ENCODE results near the gene FOXO3. TPM values are rescaled to one million over a fixed set of nuclear protein-coding genes. Genes with fewer than 3 reads are reported as not detected.
A peak's percentile ranks its signal among the peaks of the same experiment; 100 is the strongest.

The FOXO3 gene
- total and polyA plus RNA-seq, 2 of the 13 experiments (the other 11 are each of a cell fraction or from before 2014, with no cell fraction given), result 16.0 to 22.5 TPM

GRCh38 chr6:108727966-108728730 is 167.4 kb downstream of the FOXO3 start (continued):
- TF ChIP-seq ARID4A (CRISPR knock-in tag; IDR thresholded peaks at IDR 0.05; ENCODE audit: borderline replicate concordance), result peak; percentile 3; the same call in 1 of the 2 replicates
- TF ChIP-seq ZNF589 (CRISPR knock-in tag; conservative IDR thresholded peaks at IDR 0.05), result 0 out of 2 replicates have a peak, but pooled peaks have one; percentile 15

GRCh38 chr6:108728826-108729225 is 168.1 kb downstream of the FOXO3 start:
- DNase-seq (ENCODE audit: low spot score) (peak; percentile 88), ATAC-seq (peak; percentile 86), FAIRE-seq (peak; percentile 68)
- Histone ChIP-seq H3K9ac (ENCODE audit: insufficient read depth, low read depth, low read length) (no peak overlapping the region), H3K79me2 (ENCODE audit: insufficient read depth, low read length) (no peaks in the 10 kb centered on the region), H3K27me3 (ENCODE audit: control insufficient read depth in 1 of 2, insufficient read depth in 2 of 2, low read length in 2 of 2) (no peaks in the 10 kb centered on the region; a peak in 1 of 5 replicates), H3K4me3 (replicated peaks in 1 of 3; ENCODE audit: insufficient read depth in 1 of 3, low read depth in 2 of 3, low read length in 3 of 3) (peak overlapping the region in 1 of 3 experiments; percentile 53; a peak in 2 of 6 replicates), H3K4me1 (ENCODE audit: insufficient read depth, low read length) (peaks cover 63% of the 10 kb centered on the region), H3K9me3 (ENCODE audit: low read length) (peaks cover 5% of the 10 kb centered on the region; the same call in 1 of the 2 replicates), H3K36me3 (replicated peaks in 1 of 2; ENCODE audit: control insufficient read depth in 1 of 2, insufficient read depth in 2 of 2, low read length in 2 of 2) (no peaks in the 10 kb centered on the region), H3K4me2 (ENCODE audit: low read depth, low read length) (peak overlapping the region; percentile 67), H4K20me1 (ENCODE audit: insufficient read depth, low read length) (no peaks in the 10 kb centered on the region), H3K27ac (ENCODE audit: extremely low read length, insufficient read depth, low read length) (no peak overlapping the region), H2AFZ (ENCODE audit: low read length) (no peak overlapping the region)
- in situ Hi-C loops (cut with HindIII; ENCODE audit: extremely low pct_ligation_motif_present, low pct_unique_long_range_greater_than_20kb), result no loop called here
- BruUV-seq (replicated peaks), result no TSS peak
- 0% methylated on average over 3 of the region's 7 CpGs for WGBS (ENCODE audit: low lambda C conversion rate)
- intact Hi-C loops (cut with micrococcal nuclease; ENCODE audit: unreplicated experiment), result loop anchor here (5.0 kb wide), 1 partner anchor 33 kb away; no protein-coding TSS in a partner anchor
- ChIA-PET POLR2A (interaction anchor here (2.0 kb wide), 1 partner anchor 170 kb away, joined by 7 read pairs; no protein-coding TSS in a partner anchor), CTCF (ENCODE audit: low intra/inter-chr PET ratio, low total read pairs) (no interaction called here)
- TF ChIP-seq ZNF780A (CRISPR knock-in tag; IDR thresholded peaks at IDR 0.05) (no peak), STAG1 (CRISPR knock-in tag; IDR thresholded peaks at IDR 0.05) (peak; percentile 32; the same call in 1 of the 2 replicates), HNRNPK (IDR thresholded peaks at IDR 0.05; ENCODE audit: low read depth, low read length, poor library complexity, severe bottlenecking) (no peak), HINFP (CRISPR knock-in tag; IDR thresholded peaks at IDR 0.05; ENCODE audit: low read depth) (no peak), RELA (CRISPR knock-in tag; IDR thresholded peaks at IDR 0.05) (no peak), ZSCAN31 (CRISPR knock-in tag; IDR thresholded peaks at IDR 0.05; ENCODE audit: low read depth) (0 out of 2 replicates have a peak, but pooled peaks have one; percentile 23), ZNF710 (CRISPR knock-in tag; IDR thresholded peaks at IDR 0.05; ENCODE audit: borderline replicate concordance) (no peak), ZNF256 (CRISPR knock-in tag; conservative IDR thresholded peaks at IDR 0.05) (no peak), ZNF510 (CRISPR knock-in tag; IDR thresholded peaks at IDR 0.05; ENCODE audit: low read depth) (no peak), ZNF484 (CRISPR knock-in tag; IDR thresholded peaks at IDR 0.05; ENCODE audit: borderline replicate concordance, low read depth) (no peak), EEA1 (CRISPR knock-in tag; IDR thresholded peaks at IDR 0.05; ENCODE audit: borderline replicate concordance) (no peak), NFYC (CRISPR knock-in tag; IDR thresholded peaks at IDR 0.05) (no peak)
